NCI-H69 (cell line): ENCODE data around the gene PLA2G2A.
"Not testable (repeated sequence)": the region's sequence is repeated elsewhere in the genome, so short reads cannot be mapped to it uniquely, and the experiment has no call there.

Experiments
- DNase-seq: peaks from one replicate; lab custom pipeline; 2025; lab: John Stamatoyannopoulos, UW

The PLA2G2A gene, protein sequence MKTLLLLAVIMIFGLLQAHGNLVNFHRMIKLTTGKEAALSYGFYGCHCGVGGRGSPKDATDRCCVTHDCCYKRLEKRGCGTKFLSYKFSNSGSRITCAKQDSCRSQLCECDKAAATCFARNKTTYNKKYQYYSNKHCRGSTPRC

DNA sequence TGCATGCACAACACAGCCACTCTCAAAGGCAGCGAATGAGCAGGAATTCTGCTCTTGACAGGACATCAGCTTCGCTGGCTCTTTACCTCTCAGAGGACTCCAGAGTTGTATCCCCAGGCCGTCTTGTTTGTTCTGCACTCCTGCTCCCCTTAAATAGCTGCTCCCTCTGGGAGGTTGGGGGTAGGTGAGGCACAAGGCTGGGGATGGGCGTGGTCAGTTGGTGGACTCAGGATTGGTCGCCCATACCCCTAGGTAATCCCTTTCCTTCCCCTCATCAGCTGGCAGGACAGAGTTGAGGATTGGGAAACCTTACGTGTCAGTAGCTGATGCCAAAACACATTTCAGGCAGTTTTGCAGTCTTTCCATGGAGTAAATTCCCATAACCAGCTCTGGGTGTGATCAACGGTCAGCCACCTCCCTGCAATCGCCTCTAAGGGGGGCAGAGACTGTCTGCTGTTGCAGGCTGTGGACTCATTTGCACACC lies at the start of gene PLA2G2A:
Gene PLA2G2A, minus strand, starts transcription at position 125 of the 484 bp plus-strand sequence. CDS start 845 bp downstream, outside the sequence.
- no peak for DNase-seq

DNA sequence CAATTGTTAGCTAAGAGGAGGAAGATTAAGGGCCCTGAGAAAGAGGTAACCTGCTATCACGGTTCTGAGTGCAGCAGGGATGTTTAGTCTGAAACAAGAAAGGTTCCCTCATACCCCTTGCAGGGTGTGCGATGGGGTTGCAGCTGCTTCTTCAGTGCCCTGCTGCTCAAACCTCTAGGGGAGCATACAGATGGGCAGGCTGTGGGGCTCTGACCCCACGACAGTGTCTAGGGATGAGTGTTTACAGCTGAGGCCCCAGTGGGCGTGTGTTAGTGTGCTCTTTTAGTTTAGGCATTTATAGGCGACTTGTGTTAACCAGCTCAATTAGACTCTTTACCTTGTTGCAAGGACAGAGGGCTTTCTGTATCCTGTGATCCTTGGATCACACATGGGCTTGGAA lies 49.3 kb upstream of the PLA2G2A start:
- DNase-seq, result no peak

DNA sequence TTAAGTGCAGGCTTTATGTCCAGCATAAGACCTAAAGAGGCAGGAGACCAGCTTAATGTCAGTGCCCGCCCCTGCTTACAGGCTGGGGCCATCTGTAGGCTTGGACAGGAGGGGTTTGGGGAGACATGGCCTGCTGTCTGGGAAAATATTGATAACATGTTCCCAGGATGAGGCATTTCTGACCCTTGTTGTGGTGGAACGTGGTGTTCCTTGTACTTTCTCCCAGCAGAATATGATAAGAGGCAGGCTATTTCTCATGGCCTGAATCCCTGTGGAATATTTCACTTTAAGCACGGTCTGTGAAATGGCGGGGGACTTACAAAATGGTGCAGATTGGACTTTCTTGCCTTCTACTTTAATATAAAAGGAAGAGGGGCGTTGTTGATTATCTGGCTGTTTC lies 48.7 kb upstream of the PLA2G2A start:
- DNase-seq, result no peak

DNA sequence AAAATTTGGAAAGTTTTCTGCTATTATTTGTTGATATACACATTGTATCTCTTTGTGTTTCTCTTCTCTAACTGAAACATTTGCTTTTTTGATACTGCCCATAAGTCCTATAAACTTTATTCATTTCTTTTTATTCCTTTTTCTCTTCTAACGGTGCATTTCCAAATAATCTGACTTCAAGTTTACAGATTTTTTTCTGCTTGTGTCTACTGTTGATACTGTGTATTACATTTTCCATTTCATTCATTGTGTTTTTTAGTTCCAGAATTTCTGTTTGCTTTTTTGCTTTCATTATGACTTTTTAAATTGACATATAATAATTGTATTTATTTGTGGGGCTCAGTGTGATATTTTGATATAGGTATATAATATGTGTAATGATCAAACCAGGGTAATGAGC lies 38.3 kb upstream of the PLA2G2A start:
- DNase-seq, result no peak

DNA sequence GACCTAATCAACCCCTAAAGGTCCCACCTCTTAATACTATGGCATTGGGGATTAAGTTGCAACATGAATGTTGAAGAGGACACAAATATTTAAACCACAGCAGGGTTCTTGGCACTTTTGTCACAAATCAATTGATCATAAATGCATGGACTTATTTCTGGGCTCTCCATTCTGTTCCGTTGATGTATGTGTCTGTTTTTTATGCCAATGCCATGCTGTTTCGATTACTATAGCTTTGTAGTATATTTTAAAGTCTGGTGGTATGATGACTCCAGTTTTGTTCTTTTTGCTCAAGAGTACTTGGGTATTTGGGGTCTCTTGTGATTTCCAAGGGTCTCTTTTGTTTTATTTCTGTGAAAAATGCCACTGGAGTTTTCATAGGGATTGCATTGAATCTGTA lies 34.7 kb upstream of the PLA2G2A start:
- no peak for DNase-seq

DNA sequence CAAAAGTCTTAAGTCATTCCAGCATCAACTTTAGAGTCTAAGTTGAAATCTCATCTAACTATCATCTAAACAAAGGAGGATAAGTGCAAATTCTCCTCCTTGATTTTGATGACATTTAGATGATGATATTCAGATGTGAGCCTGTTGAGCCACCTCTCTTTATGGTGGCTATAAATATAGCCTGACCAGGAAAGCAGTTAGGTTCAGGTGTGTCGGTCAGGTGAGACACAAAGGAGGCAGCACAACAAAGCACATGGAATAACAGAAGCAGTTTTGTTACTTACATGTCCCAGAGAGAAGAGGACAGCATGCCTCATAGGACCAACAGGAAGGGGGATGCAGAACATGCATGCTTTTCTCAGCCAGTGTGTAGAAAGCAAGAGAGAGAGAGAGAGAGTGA lies 30.6 kb upstream of the PLA2G2A start:
- no peak for DNase-seq

DNA sequence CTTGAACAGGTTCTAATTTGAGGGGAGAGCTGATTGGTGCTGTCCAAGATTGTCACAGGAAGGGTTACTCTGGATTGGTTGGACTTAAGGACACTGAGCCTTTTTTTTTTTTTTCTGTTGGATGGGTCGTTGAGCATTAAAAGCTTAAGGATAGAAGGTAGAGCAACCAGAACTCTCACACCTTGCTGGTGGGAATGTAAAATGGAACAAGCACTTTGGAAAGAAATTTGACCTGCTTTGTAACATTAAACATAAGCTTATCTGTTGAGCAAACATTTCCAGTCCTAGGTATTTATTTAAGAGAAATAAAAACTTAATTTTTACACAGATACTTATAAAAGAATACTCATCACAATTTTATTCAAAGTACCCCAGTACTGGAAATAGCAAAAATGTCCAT lies 29.8 kb upstream of the PLA2G2A start:
- DNase-seq, result no peak

DNA sequence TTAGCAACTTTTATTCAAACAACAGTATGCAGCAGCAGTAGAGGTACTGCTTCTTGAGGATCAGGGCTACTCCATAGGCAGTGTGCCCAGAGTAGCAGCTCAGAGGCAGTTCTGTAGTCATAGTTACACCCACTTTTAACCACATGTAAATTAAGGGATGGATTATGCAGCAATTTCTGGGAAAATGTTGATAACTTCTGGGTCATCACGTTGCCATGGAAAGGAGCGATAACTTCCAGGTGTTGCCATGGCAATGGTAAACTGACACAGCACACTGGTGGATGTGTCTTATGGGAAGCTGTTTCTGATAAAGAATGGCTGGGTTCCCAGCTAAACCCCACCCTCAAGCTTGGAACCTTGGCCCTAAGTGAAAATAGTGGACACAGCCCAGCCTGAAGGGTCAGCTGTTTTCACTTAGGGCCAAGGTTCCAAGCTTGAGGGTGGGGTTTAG lies 29.0 kb upstream of the PLA2G2A start:
- no peak for DNase-seq

DNA sequence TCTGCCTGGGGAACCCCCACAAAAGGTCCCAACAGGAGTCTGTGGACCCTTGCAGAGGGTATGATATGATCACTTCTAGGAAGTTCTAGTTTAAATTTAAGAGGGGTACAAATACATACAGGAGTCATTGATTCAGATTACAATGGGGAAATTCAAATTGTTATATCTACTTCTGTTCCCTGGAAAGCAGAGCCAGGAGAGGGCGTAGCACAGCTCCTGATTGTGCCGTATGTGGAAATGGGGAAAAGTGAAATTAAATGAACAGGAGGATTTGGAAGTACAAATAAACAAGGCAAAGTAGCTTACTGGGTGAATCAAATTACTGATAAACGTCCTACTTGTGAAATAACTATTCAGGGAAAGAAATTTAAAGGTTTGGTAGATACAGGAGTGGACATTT lies 19.4 kb upstream of the PLA2G2A start:
- DNase-seq, result not testable (repeated sequence)

DNA sequence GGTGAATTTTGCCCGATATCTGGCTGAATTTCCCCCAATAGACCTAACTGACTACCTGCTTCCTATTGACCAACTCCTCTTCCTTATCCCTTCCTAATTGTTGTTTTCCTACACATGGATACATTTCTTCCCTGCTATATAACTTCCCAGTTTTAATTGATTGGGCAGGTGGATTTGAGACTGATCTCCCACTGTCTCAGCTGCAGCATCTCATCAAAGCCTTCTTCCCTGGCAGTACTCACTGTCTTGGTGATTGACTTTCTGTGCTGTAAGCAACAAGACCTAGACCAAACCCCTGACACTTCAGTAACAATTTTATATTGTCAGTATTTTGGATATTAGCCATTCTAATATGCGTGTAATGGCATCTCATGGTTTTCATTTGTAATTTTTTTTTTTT lies 11.3 kb upstream of the PLA2G2A start:
- DNase-seq, result no peak

DNA sequence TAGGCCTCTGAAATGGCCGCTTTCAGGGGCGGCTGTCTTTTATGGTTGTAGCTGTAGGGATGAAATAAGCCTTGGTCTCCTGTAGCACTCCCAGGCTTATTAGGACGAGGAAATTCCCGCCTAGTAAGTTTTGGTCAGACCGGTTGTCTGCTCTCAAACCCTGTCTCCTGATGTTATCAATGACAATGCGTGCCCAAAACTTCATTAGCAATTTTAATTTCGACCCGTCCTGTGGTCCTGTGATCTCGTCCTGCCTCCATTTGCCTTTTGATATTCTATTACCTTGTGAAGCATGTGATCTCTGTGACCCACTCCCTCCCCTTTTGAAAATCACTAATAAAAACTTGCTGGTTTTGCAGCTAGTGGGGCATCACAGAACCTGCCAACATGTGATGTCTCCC lies 10.8 kb upstream of the PLA2G2A start:
- not testable (repeated sequence) for DNase-seq

DNA sequence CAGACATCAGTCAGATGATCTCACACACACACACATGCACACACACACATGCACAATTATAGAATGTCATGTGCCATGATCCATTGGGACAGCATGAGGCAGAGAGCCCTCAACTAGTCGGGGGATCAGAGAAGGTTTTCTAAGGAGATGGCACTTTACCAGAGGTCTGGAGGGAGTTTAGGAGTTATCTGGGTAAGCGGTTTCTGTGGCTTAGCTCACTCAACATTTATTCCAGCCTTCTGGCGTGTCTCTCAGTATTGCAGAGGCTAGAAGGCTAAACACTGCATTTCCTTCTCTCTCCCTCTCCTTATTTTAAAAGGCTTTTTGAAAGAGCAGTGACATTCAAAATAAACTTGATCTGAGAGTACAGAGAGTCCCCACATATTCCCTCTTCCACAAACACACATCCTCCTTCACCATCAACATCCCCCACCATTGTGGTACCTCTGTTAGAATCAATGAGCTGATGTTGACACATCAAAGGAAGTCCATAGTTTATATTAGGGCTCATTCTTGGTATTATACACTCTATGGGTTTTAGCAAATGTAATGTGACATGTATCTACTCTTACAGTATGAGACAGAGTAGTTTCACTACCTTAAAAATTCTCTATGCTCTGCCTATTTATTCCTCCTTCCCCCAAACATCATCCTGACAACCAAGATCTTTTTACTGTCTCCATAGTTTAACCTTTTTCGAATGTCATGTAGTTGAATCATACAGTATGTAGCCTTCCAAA lies 9.0 kb upstream of the PLA2G2A start:
- DNase-seq, result no peak

DNA sequence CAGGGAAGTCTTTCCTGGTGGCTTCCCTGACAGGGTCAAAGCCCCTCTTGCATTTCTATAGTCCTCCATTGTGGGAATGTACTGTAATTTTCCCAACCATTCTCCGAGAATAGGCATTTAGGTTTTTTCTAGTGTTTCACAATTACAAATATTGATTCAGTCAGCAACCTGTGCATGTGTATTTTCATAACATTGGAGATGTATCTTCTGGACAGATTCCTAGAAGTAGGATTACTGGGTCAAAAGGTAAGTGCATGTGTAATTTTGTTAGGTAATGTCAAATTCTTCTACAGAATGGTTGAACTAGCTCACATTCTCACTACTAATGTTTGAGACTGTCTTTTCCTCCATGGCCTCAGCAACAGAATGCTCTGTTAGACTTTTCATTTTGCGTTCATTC lies 8.3 kb upstream of the PLA2G2A start:
- DNase-seq, result no peak

DNA sequence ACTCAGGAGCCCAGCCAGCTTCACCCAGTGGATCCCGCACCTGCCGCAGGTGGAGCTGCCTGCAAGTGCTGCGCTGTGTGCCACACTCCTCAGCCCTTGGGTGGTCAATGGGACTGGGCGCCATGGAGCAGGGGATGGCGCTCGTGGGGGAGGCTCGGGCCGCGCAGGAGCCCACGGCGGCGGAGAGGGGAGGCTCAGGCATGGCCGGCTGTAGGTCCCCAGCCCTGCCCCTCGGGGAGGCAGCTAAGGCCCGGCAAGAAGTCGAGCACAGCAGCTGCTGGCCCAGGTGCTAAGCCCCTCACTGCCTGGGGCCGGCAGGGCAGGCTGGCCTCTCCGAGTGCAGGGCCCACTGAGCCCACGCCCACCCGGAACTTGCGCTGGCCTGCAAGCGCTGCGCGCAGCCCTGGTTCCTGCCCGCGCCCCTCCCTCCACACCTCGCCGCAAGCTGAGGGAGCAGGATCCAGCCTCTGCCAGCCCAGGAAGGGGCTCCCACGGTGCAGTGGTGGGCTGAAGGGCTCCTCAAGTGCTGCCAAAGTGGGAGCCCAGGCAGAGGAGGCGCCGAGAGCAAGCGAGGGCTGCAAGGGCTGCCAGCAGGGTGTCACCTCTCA lies 5.1 kb upstream of the PLA2G2A start:
- DNase-seq, result not testable (repeated sequence)

DNA sequence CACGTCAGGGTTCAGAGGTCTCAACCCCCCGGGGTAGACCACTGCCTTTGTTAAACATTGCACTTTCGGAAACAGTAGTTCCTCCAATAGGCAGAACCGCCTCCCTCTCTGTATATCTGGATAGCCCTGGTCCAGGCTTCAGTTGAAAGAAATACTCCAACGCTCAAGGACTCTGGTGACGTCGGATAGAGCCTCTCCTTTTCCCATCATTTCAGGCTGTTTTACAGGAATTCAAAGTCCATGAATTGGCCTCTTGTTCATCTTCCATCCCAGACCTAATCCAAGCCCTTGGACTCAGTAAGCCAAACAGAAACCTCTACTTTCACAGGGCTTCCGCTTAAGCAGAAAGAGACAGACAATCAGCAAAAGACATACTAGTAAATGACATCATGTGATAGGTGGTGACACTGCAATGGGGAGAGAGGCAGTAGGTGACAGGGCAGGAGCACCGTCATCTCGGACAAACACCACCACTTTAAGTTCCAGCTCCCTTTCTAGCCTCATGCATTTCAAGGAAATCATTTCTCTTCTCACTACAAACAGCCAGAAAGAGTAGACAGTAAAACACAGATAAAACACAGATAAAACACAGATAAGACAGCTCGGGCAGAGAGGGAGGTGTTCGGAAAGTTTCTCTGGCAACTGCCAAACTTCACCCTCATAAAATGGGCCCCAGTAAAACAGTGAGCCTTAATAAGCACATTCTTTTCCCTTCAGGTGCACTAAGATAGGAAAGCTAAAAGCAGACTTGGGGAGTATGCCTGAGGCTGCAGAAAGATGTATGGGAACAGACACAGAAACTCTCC lies 2.3 kb upstream of the PLA2G2A start:
- no peak for DNase-seq

DNA sequence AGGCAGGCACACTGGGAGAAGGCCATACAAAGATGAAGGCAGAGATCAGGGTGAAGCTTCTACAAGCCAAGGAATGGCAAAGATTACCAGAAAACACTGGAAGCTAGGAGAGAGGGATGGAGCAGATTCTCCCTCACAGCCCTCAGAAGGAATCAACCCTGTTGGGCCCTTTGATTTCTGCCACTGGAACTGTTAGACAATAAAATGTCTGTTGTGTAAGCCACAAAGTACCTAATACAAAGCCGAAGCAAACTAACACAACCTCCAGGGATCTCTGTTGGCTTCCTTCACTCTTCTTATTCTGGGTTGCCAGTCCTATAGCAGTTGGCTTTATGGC lies 1.7 kb upstream of the PLA2G2A start:
- DNase-seq, result no peak

DNA sequence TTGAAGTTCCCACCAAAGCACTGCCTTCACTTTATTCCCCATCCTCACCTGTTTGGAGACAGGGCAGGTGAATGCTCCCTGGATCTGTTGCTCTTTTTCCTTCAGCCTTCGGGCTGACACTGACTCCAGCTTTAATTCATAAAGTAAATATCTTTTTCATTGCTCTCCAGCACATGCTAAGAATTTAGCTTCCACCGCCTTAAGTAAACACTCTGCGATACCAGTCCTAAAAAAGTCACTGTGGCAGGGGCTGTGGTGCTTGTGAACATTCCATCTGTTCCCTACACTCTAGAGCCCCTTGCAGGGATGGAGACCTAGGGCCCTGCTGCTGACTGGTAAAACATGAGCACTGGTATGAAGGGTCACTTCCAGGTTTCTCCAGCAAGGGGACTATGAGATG lies 896 bp upstream of the PLA2G2A start:
- no peak for DNase-seq

DNA sequence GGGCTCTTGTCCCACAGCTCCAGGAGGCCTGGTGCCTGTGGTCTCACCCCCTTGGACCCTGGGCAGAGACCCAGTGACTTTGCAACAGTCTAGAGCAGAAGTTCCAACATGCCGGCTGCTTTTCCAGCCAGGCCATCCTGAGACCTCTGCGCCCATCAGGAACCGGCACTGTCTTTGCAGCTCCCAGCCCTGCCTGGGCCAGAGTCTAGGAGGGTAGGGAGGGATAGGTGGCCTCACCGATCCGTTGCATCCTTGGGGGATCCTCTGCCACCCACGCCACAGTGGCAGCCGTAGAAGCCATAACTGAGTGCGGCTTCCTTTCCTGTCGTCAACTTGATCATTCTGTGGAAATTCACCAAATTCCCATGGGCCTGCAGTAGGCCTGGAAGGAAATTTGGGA lies 1.3 kb downstream of the PLA2G2A start:
- DNase-seq, result no peak

DNA sequence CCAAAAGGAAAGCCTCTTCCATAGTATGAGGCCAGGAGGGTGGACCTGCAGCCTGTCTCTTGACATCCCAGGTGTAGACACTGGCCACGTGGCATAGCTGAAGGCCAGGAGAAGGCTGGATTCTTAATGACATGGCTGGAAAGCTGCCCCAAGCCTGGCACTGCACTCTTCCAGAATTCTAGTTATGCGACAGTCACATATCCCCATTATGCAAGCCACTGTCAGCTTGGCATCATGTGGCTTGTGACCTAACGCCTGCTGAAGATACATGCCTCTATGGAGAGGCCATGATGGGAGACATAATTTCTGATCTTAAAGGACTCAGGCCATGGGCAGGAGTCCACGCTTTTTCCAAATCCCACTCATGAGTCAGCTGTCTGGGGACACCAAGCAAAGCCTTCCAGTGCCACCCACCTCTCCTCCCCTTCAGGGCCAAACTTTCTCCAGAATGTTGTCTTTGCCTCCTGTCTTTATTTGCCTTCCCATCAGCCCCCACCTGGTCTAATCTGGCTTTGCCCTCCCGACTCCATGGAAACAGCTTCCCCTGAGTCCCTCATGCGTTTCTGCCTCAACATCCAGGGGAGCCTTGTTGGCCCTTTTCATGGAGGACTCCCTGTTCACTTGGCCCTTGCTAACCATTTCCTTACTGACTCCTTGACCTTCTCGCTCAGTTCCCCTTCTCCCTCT lies 3.0 kb downstream of the PLA2G2A start:
- DNase-seq, result no peak

DNA sequence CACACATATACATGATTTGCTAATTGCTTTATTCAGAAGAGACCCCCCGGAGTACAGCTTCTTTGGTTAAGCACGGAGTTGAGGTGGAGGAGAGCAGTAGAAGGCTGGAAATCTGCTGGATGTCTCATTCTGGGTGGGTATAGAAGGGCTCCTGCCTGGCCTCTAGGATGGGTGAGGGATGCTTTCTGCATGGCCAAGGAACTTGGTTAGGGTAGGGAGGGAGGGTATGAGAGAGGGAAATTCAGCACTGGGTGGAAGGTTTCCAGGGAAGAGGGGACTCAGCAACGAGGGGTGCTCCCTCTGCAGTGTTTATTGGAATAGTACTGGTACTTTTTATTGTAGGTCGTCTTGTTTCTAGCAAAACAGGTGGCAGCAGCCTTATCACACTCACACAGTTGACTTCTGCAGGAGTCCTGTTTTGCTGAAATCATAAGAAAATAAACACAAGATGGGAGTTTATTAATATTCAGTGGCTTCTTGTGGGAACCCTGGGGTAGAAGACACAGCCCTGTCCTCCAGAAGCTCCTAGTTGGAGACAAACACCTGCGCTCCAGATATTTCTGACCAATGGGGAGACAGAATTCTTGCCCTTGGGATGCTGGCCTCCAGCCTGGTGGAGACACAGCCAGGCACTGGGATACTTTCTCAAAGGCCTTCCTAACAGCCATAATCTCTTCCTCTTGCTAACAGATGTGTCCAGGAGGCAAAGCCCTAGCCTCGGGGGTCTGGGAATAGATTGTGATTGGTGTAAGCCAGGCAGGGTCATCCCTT lies 3.8 kb downstream of the PLA2G2A start:
- DNase-seq, result no peak

DNA sequence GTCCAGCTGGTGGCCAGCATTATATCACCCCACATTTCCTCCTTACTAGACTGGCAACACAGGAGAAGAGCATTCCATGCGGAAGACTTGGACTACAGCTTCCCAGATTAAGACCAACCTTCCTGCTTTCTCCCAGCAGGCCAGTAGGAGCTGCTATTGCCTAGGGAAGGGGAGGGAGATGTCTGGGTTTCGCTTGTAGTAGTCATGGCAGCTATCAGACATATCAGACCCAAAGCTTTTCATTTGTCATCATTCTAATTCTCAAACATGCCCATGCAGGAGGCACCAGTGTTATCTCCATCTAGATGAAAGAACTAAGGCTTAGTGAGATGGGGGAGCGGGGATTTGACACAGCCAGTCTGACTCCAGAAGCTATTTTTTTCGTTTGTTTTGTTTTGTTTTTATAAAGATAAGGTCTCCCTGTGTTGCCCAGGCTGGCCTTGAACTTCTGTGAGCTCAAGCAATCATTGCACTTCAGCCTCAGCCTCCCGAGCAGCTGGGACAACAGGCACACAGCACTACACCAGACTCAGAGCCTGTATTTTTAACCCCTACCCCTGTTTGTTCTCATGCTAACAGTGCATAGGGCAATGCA lies 4.5 kb downstream of the PLA2G2A start:
- peak; percentile 17 for DNase-seq
